GM18951 (cell line): ENCODE measurements around the gene ARMH4.

Experiments used
- POLR2A ChIP-seq: IDR thresholded peaks from 4 replicates; pipeline ENCODE4 v1.6.1; 2011; ENCODE audit warnings: mild to moderate bottlenecking; ENCODE audit not compliant: insufficient read length, insufficient read depth; ENCODE audit errors: extremely low read depth
- in situ Hi-C: fragments of 300-500 bp; cut with MboI; formaldehyde crosslinking; loops from one replicate; pipeline ENCODE4 v1.12.0; 2022; ENCODE audit warnings: low sequenced_read_pairs, mixed read lengths, inconsistent platforms; ENCODE audit not compliant: unreplicated experiment

The ARMH4 gene

DNA sequence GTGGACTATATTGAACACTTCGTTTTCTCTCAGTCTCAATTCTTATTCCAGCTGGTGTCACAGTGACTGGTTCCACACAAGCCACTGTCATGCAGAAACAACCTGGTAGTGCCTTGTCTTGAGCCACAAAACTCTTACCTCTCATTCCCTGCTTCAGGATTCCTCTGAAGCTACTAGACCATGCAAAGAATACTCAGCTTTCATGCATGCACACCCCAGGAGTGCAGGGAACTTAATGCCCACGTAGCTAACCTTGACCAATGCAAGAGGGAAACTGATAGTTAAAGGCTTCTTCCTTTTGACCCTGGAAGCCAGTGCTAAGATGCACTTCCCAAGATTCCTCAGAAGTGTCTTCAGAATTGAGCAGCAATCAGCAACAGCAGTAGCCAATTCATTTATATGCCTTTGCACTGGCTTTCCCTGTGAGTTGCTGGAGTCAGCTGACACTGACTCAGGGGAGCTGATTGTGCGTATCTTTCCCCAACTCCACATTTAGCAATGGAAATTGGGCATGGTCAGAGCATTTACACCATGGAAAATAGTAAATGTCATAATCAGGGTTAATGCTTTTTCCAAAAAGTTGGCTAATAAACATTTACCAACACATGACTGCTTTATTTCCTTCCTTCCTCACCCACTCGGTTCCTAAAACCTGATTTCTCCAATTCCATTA is 172.5 kb downstream of the ARMH4 start:
- no peak for TF ChIP-seq POLR2A
- in situ Hi-C loops = no loop called here

DNA sequence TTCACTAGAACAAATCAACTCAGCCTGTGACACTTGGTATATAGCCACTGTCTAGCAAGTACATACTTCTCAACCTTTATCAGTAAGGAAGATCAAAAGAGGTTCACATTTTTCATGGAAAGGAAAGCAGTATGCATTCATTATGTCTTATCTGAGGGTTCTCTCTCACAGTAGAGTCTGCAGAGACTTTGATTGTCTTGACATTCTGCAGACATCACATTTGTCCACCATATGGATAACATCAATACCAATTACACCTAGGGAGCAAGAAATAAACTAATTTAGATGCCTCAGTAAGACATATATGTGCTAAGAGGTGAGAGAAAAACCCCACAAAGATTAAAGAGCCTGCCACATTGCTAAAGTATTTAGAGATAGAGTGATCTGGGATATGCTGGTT is 175.3 kb downstream of the ARMH4 start:
- in situ Hi-C loops = no loop called here

DNA sequence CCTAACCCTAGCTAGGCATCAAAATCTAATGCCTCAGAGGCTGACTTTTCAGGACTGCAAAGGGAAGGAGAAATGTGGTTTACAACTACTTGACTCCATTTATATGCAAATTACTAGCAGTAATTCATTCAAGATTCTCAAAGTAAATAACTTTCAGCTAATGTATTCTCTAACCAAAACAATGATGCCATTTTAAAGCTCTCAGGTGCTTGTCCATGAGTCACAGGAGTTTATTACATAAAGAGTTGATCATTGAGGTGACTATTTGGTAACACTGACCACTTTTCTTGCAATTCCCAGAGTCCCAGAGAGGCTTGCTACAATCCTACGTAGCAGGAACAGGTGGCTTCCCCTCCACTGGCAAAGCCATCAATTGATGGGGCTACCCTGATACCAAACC is 177.1 kb downstream of the ARMH4 start:
- no peak for TF ChIP-seq POLR2A
- in situ Hi-C loops = no loop called here

More for the DNA sequence above, 175.3 kb downstream of the ARMH4 start:
- TF ChIP-seq POLR2A = no peak

DNA sequence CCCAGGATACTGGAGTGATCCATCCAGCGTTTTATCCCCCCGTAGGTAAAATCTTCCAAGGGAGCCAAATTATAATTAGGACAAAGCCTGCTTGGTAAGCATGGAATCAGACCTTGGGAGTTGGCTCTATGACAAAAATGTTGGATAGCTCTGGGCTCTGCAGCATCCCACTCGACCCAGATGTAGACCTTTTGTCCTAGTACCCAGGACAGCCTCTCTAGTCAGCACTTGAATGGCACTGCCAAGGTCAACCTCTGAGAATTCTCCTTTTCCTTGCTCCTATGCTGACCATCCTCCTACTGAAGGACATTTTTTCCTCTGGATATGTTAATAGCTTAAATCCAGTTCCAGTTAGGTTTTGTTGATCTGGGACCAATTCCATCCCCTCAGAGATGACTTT is 181.4 kb downstream of the ARMH4 start:
- no peak for TF ChIP-seq POLR2A
- in situ Hi-C loops = no loop called here

DNA sequence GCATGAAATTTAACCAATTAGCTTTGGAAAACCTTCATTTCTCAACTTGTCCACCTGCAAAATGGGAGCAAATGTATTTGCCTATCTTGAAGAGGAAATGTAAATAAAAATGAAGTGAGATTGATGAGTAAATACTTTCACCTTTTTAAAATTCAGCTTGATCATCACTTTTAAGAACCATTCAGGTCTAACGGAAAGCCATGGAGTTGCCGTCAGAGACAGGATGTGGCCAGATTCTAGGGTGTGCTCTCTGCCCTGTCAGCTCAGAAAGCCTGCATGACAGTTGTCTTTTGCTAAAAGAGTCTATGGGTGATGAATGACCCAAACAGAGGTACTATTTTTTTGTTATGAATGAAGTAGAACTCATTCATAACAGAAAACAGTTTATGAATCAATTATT is 181.8 kb downstream of the ARMH4 start:
- no peak for TF ChIP-seq POLR2A
- in situ Hi-C loops = no loop called here

DNA sequence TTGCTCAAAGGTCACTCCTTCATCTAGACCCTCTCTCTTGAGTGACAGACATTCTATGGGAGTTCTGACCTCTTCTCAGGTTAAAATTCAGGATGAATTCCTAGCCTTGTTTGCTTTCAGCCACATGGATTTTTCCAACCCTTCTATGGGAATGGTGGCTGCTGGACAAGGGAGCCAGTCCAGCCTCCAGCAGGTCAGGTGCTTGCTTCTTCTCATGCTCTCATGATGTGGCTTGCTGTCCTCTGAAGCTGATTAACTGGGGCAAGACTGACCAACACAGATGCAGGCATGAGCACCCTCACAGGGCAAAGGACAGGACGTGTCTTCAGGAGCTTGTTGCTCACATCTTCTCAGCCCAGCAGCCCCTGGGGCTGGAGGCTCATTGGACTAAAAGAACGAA is 188.9 kb downstream of the ARMH4 start:
- no peak for TF ChIP-seq POLR2A
- in situ Hi-C loops = no loop called here

DNA sequence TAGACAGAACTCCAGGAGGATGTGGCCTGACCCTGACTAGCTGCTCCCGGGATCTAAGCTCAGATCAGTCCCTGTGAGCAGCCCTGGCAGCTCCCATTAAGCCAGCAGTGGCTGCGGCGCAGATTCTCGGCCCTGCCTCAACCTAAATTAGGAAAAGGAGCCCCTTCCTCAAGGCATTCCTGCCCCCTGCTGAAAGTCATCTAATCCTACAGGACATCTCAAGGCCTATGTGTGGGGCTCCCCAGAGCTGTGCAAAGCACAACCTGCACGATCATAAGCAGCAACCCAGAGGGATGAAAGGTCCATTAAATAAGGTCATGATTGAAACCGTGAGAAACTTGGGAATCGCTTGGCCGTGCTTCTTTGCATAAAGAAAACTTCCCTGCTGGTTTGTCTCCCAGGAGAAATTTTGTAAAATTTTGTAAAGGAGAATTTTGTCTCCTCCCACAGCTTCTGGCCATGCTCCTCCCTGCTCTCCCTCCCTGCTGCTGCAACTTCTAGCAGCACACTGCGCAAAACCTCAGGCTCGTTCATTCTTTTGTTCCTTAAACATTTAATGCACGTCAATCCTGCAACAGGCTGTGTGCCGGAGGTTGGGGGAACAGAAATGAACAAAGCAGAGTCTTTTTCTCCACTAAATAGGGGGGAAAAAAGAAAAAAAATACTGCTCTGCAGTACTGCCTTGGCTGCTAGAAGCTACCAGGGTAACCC is 189.5 kb downstream of the ARMH4 start:
- no peak for TF ChIP-seq POLR2A
- in situ Hi-C loops = no loop called here

DNA sequence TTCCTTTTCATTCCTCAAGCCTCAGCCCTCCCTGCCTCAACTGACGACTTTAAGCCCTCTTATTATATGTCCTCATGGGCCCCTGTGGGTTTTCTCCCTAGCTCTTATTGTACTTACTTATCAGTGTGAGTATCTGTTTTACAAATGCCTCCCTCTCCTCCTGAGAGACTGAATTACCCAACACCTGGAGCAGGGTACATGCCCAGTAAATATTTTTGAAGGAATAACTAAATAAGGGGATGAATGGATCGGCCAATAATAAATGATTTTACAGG is 190.3 kb downstream of the ARMH4 start:
- no peak for TF ChIP-seq POLR2A
- in situ Hi-C loops = no loop called here

DNA sequence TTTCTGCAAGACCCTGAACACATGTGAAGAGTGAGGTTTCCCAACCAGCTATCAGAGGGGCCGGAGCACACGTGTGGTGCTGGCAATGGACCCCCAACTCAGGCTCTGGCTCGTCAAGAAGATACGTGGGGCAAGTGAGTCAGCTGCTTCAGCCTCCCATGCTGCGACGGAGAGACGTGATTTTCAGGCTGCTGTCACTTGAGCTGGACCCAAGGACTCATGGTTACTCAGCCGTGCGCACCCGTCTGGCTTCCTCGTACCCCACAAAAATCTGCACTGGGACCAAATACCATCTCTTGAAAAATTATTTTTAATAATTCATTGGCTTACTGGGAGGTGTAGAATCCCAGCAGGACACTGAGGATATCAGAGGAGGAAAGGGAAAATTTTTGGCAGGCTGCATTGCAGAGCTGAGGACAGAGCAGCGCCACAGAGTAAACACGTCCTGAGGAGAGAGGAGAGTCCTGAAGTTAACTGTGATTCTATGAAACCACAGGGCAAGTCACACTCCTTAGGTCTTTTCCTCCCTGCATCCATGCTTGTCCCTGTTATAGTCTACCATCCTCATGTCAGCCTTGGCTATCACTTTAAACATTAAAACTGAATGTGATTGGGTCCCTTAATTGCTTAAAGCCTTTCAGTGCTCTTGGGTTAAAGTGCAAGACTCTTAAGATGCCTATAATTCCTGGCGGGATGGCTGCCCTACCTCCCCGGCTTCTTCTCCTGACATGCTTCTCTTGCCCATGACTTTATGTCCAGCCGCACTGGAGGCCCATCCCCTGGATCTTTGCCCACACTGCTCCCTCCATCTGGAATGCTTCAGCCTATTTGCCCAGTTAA is 190.8 kb downstream of the ARMH4 start:
- in situ Hi-C loops = no loop called here

DNA sequence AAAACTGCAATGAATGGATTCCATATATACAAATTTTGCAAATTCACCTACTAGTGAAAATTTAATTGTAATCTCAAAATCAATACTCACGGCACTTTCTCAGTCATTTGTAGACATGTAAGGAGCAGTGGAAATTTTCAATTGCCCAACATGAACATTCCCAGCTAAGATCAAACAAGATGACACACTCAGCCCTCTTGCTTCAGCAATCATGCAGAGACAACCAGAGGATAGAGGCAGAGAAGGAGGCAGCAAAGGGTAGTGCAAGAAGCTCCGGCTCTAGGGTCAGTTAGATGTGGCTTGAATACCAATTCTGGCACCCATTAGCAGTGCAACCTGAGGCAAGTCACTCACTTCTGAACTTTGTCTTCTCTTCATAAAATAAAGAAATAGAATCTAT is 194.6 kb downstream of the ARMH4 start:
- in situ Hi-C loops = no loop called here
- TF ChIP-seq POLR2A = no peak

More for the DNA sequence above, 190.8 kb downstream of the ARMH4 start:
- TF ChIP-seq POLR2A = no peak
